IgD-negative memory B cell (primary cell): ENCODE measurements around the gene BACH1. TPM values are rescaled to one million over a fixed set of nuclear protein-coding genes. Genes with fewer than 3 reads are reported as not detected.
"Not testable (repeated sequence)": the region's sequence is repeated elsewhere in the genome, so short reads cannot be mapped to it uniquely, and the experiment has no call there.

ENCODE experiments used
- H3K27ac Mint-ChIP-seq, 3 donors: one replicate each; pipeline ENCODE4 v1.8.0; 2020 to 2022; ENCODE audit warnings: mild to moderate bottlenecking in 3 of 3, mixed read lengths in 3 of 3, moderate library complexity in 1 of 3
- H3K27me3 Mint-ChIP-seq: one replicate; pipeline ENCODE4 v1.8.0; 2021; ENCODE audit warnings: mixed read lengths
- H3K36me3 Mint-ChIP-seq: one replicate; pipeline ENCODE4 v1.8.0; 2020; ENCODE audit warnings: mild to moderate bottlenecking, mixed read lengths
- H3K4me1 Mint-ChIP-seq, 3 donors: one replicate each; pipeline ENCODE4 v1.8.0; 2020 to 2022; ENCODE audit warnings: mixed read lengths in 3 of 3, mild to moderate bottlenecking in 1 of 3
- H3K4me3 Mint-ChIP-seq, 4 donors: one replicate each; pipeline ENCODE4 v1.8.0; 2020 to 2022; ENCODE audit warnings: mild to moderate bottlenecking in 4 of 4, mixed read lengths in 4 of 4, moderate library complexity in 3 of 4
- H3K9me3 Mint-ChIP-seq, 3 donors: one replicate each; pipeline ENCODE4 v1.8.0; 2020 to 2021; ENCODE audit warnings: mixed read lengths in 3 of 3, mild to moderate bottlenecking in 1 of 3
- polyA plus RNA-seq: library from polyadenylated mRNA; unstranded; fragments of 300-500 nt; fragmentation: Illumina TruSeq; gene quantifications from one replicate; pipeline ENCODE4 v1.2.3, GENCODE V29; 2021

BACH1 gene
- 34.3 TPM for polyA plus RNA-seq

- peaks cover 50 to 69% (median 65%) of the 10 kb centered on the region in 3 donors for H3K4me1 Mint-ChIP-seq
- H3K36me3 Mint-ChIP-seq, result no peaks in the 10 kb centered on the region
- H3K4me3 Mint-ChIP-seq, result peak within 1 kb of the TSS; percentile 88 to 96 (median 92)
- peak within 1 kb of the TSS; percentile 93 to 97 (median 96) for H3K27ac Mint-ChIP-seq
- no peaks in the 10 kb centered on the region for H3K27me3 Mint-ChIP-seq
- H3K9me3 Mint-ChIP-seq, result peaks cover 0 to 2% (median 0%) of the 10 kb centered on the region in 3 donors
These were observed at the start of gene BACH1 for GRCh38 chr21:29298348-29299045. TSS of gene BACH1 (plus strand) at chr21:29298922. CDS start at chr21:29321281, 22,359 bp downstream.

DNA sequence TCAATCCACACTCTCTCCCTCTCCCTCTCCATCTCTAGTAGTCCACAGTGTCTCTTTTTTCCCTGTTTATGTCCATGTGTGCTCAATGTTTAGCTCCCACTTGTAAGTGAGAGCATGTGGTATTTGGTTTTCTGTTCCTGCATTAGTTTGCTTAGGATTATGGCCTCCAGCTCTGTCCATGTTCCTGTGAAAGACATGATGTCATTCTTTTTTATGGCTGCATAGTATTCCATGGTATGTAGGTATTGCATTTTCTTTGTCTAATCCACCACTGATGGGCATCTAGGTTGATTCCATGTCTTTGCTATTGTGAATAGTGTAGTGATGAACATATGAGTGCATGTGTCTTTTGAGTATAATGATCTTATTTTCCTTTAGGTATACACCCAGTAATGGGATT is 49.4 kb upstream of the BACH1 start:
- H3K4me3 Mint-ChIP-seq, H3K9me3 Mint-ChIP-seq, H3K27ac Mint-ChIP-seq, H3K27me3 Mint-ChIP-seq, H3K4me1 Mint-ChIP-seq, H3K36me3 Mint-ChIP-seq: not testable (repeated sequence)

GRCh38 chr21:29250636-29251035 is 48.1 kb upstream of the BACH1 start:
- no peak overlapping the region for H3K4me3 Mint-ChIP-seq
- H3K9me3 Mint-ChIP-seq, result peaks cover 5 to 15% (median 9%) of the 10 kb centered on the region in 3 donors
- peaks cover 2% of the 10 kb centered on the region for H3K36me3 Mint-ChIP-seq
- H3K27me3 Mint-ChIP-seq, result no peaks in the 10 kb centered on the region
- H3K27ac Mint-ChIP-seq, result no peak overlapping the region
- H3K4me1 Mint-ChIP-seq, result peaks cover 0 to 2% (median 2%) of the 10 kb centered on the region in 3 donors

DNA sequence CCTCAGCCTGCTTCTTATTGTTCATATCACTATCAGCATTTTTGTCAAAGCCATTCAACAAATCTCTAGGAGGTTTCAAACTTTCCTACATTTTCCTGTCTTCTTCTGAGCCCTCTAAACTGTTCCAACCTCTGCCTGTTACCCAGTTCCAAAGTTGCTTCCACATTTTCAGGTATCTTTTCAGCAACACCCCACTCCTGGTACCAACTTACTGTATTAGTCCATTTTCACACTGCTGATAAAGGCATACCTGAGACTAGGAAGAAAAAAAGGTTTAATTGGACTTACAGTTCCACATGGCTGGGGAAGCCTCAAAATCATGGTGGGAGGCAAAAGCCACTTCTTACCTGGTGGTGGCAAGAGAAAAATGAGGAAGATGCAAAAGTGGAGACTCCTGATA is 44.9 kb upstream of the BACH1 start:
- H3K4me3 Mint-ChIP-seq, H3K27me3 Mint-ChIP-seq, H3K36me3 Mint-ChIP-seq, H3K4me1 Mint-ChIP-seq, H3K27ac Mint-ChIP-seq: not testable (repeated sequence)
- peaks cover 5 to 15% (median 9%) of the 10 kb centered on the region in 3 donors for H3K9me3 Mint-ChIP-seq

DNA sequence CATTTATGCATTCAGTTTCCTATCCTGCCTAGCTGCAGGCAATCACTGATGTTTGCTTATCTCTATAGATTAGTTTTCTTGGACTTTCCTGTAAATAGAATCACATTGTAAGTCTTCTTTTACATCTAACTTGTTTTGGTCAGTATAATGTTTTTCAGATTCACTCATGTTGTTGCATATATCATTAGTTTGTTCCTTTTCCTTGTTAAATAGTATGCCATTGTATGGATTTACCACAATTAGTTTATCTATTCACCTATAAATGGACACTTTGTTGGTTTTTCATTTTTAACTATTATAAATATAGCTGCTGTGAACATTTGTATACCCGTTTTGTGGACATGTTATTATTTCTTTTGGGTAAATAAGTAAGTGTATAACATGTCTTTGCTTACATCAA is 44.2 kb upstream of the BACH1 start:
- peaks cover 0 to 2% (median 0%) of the 10 kb centered on the region in 3 donors for H3K4me1 Mint-ChIP-seq

GRCh38 chr21:29256126-29256910 is 42.4 kb upstream of the BACH1 start:
- Mint-ChIP-seq H3K4me3 (no peak overlapping the region), H3K27ac (peak overlapping the region in 1 of 3 donors; percentile 14), H3K27me3 (no peaks in the 10 kb centered on the region), H3K4me1 (peaks cover 0 to 2% (median 0%) of the 10 kb centered on the region in 3 donors), H3K36me3 (peaks cover 2% of the 10 kb centered on the region), H3K9me3 (peaks cover 2 to 15% (median 9%) of the 10 kb centered on the region in 3 donors)

More for the DNA sequence above, 44.2 kb upstream of the BACH1 start:
- Mint-ChIP-seq H3K4me3 (no peak overlapping the region), H3K27ac (no peak overlapping the region), H3K9me3 (peaks cover 2 to 15% (median 9%) of the 10 kb centered on the region in 3 donors), H3K27me3 (no peaks in the 10 kb centered on the region), H3K36me3 (peaks cover 2% of the 10 kb centered on the region)

GRCh38 chr21:29257701-29258100 is 41.0 kb upstream of the BACH1 start:
- H3K9me3 Mint-ChIP-seq, result peaks cover 2 to 15% (median 9%) of the 10 kb centered on the region in 3 donors
- H3K27ac Mint-ChIP-seq, result no peak overlapping the region
- peaks cover 0 to 2% (median 0%) of the 10 kb centered on the region in 3 donors for H3K4me1 Mint-ChIP-seq
- H3K4me3 Mint-ChIP-seq, result no peak overlapping the region
- H3K36me3 Mint-ChIP-seq, result no peaks in the 10 kb centered on the region
- H3K27me3 Mint-ChIP-seq, result no peaks in the 10 kb centered on the region

DNA sequence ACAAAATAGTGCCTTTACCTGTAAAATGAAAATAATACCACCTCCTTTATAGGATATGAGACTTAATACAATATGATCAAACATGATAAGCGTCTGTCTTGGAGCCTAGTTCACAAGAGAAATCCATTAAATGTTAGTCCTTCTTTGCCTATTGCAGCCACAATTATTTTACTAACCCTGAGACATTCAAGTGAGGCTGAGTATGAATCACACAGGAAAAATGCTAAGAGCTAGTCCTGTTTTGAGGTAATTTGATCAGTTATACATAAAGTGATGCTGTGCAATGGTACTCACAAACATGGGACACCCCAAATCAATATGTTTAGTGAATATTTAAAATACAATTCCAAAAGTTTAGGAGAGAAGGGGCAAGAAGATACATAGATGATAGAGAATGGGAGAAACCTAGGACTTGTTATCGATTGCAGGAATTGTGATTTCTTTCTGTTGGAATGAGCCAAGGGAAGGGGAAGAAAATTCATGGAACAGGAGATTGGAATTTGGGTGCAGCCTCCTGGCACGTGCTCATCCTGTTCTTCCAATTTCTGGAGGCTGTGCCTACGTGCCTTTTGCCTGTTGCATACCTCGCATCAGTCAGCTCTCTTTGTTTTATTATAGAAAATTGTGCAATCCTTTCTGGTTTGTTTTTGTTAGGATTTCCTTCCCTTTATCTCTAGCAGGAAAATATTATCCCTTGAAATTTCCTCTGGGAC is 39.9 kb upstream of the BACH1 start:
- Mint-ChIP-seq H3K27me3 (no peaks in the 10 kb centered on the region), H3K36me3 (no peaks in the 10 kb centered on the region), H3K4me1 (peaks cover 0 to 2% (median 0%) of the 10 kb centered on the region in 3 donors), H3K9me3 (peaks cover 2 to 10% (median 3%) of the 10 kb centered on the region in 3 donors), H3K27ac (no peak overlapping the region), H3K4me3 (no peak overlapping the region)

DNA sequence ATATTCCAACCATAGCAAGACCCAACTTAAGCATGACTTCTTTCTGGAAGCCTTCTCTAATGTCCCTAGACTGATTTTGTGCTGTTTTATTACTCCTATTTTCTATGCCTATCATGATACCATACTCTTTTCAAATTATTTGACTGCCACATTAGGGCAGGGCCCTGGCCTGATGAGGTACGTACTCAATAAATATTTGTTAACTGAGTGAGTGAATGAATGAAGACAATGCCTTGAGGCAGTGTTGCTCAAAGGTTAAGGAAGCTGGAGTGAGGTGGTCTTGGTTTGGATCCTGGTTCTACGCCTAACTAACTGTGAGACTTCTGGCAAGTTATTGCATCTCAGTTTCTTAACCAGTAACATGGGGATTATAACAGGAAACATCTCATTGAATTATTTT is 38.3 kb upstream of the BACH1 start:
- Mint-ChIP-seq H3K4me1 (no peaks in the 10 kb centered on the region), H3K4me3 (no peak overlapping the region), H3K27me3 (no peaks in the 10 kb centered on the region), H3K9me3 (no peaks in the 10 kb centered on the region), H3K27ac (no peak overlapping the region), H3K36me3 (no peaks in the 10 kb centered on the region)

DNA sequence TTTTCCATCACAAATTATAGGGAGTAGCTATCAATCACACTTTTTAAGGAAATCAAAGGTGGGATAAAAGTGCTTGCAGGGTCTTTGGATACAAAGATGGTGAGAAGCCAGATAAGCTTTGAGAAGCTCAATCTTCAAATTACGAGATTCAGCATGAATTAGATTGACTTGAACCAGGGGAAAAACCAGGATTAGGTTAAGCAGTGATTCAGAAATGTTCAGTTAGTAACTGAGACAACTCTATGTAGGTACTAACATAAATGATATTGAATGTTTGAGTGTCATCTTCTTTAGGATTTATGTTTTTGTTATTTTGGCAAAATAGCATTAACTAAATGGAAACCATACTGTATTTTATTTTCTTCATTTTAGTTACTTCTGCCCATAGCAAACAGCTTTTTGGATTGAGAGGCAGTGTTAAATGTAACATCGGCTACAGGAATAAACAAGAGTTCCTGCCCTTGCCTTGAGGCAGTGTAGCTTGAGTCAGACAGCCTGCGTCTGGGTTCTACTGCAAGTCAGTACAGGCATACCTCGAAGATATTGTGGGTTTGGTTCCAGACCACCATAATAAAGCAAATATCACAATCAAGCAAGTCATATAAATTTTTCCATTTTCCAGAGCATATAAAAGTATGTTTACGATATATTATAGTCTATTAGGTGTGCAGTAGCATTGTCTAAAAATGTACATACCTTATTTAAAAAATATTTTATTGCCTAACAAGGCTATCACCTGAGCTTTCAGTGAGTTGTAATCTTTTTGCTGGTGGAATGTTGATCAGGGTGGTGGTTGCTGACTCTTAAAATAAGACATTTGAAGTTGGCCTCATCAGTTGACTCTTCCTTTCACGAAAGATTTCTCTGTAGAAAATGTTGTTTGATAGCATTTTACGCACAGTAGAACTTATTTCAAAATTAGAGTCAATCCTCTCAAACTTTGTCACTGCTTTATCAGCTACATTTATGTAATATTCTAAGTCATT is 36.9 kb upstream of the BACH1 start:
- H3K27me3 Mint-ChIP-seq, result peaks cover 2% of the 10 kb centered on the region
- no peaks in the 10 kb centered on the region for H3K9me3 Mint-ChIP-seq
- H3K36me3 Mint-ChIP-seq, result no peaks in the 10 kb centered on the region
- peaks cover 0 to 4% (median 0%) of the 10 kb centered on the region in 3 donors for H3K4me1 Mint-ChIP-seq
- no peak overlapping the region for H3K4me3 Mint-ChIP-seq
- no peak overlapping the region for H3K27ac Mint-ChIP-seq

GRCh38 chr21:29264721-29265120 is 34.0 kb upstream of the BACH1 start:
- no peaks in the 10 kb centered on the region for H3K9me3 Mint-ChIP-seq
- no peak overlapping the region for H3K4me3 Mint-ChIP-seq
- H3K36me3 Mint-ChIP-seq, result no peaks in the 10 kb centered on the region
- peaks cover 0 to 4% (median 0%) of the 10 kb centered on the region in 3 donors for H3K4me1 Mint-ChIP-seq
- peaks cover 2% of the 10 kb centered on the region for H3K27me3 Mint-ChIP-seq
- no peak overlapping the region for H3K27ac Mint-ChIP-seq

DNA sequence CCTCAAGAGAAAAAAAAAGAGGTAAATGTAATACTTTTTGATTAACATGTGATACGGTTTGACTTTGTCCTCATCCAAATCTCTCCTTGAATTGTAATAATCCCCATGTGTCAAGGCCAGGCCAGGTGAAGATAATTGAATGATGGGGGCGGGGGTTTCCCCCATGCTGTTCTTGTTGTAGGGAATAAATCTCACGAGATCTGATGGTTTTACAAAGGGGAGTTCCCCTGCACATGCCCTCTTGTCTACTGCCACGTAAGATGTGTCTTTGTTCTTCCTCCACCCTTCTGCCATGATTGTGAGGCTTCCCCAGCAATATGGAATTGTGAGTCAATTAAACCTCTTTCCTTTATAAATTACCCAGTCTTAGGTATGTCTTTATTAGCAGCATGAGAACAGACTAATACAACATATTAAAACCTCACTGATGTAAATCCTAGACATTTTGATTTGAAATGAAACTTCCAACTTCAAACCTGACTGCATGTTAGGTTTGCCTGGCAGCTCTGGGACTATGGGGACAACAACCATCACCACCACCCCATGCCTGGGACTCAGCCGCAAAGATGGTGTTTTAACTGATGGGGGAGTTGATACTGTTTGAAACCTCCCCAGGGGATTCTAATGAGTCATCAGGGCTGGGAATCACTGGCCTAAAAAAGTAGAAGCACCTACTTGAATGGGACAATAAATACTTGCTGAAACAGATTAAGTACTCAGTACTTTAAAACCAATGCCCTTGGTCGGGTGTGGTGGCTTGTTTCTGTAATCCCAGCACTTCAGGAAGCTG is 32.8 kb upstream of the BACH1 start:
- H3K27ac Mint-ChIP-seq, result peak overlapping the region in 1 of 3 donors; percentile 70

GRCh38 chr21:29267666-29268065 is 31.1 kb upstream of the BACH1 start:
- Mint-ChIP-seq H3K4me1 (peaks cover 0 to 4% (median 0%) of the 10 kb centered on the region in 3 donors), H3K27me3 (peaks cover 2% of the 10 kb centered on the region), H3K9me3 (no peaks in the 10 kb centered on the region), H3K4me3 (no peak overlapping the region), H3K27ac (no peak overlapping the region), H3K36me3 (no peaks in the 10 kb centered on the region)

More for the DNA sequence above, 32.8 kb upstream of the BACH1 start:
- no peaks in the 10 kb centered on the region for H3K9me3 Mint-ChIP-seq
- H3K4me3 Mint-ChIP-seq, result no peak overlapping the region
- peaks cover 0 to 4% (median 0%) of the 10 kb centered on the region in 3 donors for H3K4me1 Mint-ChIP-seq
- no peaks in the 10 kb centered on the region for H3K36me3 Mint-ChIP-seq
- H3K27me3 Mint-ChIP-seq, result peaks cover 2% of the 10 kb centered on the region
